ENCODE data around the gene TLX1.

The TLX1 gene

DNA sequence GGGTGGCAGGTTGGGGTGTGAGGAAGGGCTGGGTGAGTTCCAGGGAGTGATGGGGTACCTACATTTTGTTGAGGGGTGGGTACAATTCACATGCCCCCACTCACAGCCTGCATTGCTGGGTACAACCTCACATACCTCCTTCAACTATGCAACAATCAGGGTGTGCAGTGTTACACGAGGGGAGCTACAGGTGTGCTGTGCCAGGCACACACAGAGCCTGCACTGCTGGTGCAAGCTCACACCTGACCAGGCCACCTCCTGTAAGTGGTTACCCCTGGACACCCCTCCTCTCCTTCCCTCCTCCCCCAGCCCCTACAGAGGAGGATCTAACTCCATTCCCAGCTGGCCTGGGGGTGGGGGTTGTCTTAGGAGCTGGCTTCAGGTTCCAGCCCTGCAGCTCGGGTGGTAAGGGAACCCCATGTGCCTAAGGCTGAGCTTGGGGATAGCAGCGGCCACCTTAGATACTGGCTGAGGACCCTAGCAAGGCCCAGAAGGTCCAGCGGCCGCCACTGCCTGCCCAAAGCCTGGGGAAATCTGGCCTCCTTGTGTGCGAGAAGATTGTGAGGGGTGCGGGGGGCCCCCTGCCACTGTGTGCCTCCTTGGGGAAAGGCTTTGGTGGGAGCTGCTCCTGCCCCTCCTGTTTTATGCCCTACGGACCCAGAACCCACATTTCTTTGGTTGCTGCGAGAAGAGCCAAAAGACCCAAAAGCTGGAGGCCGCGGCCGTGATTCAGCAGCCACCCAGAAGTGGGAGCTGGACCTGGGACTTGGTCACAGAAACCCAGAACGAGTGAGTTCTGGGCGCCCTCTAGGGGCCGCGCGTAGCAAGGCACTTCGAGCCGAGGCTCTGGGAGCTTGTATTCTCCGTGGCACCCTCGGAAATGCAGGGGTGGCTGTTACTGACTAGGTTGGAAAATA, 10.8 kb downstream of the TLX1 start (continued):
- no peak for TF ChIP-seq ZBTB44 (tag by site-specific recombination; IDR thresholded peaks at IDR 0.05)
- TF ChIP-seq TSHZ1 (tag by site-specific recombination; IDR thresholded peaks at IDR 0.05; ENCODE audit: borderline replicate concordance), result no peak
- no peak for TF ChIP-seq ZFP41 (tag by site-specific recombination; IDR thresholded peaks at IDR 0.05; ENCODE audit: borderline replicate concordance)
- TF ChIP-seq ZNF560 (tag by site-specific recombination; IDR thresholded peaks at IDR 0.05; ENCODE audit: borderline replicate concordance), result no peak
- TF ChIP-seq, protein P1, sequence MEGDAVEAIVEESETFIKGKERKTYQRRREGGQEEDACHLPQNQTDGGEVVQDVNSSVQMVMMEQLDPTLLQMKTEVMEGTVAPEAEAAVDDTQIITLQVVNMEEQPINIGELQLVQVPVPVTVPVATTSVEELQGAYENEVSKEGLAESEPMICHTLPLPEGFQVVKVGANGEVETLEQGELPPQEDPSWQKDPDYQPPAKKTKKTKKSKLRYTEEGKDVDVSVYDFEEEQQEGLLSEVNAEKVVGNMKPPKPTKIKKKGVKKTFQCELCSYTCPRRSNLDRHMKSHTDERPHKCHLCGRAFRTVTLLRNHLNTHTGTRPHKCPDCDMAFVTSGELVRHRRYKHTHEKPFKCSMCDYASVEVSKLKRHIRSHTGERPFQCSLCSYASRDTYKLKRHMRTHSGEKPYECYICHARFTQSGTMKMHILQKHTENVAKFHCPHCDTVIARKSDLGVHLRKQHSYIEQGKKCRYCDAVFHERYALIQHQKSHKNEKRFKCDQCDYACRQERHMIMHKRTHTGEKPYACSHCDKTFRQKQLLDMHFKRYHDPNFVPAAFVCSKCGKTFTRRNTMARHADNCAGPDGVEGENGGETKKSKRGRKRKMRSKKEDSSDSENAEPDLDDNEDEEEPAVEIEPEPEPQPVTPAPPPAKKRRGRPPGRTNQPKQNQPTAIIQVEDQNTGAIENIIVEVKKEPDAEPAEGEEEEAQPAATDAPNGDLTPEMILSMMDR (tag by site-specific recombination; IDR thresholded peaks at IDR 0.05), result peak; percentile 88
- no peak for TF ChIP-seq ZNF202 (tag by site-specific recombination; IDR thresholded peaks at IDR 0.05; ENCODE audit: borderline replicate concordance)
- no peak for TF ChIP-seq ZBTB1 (tag by site-specific recombination; IDR thresholded peaks at IDR 0.05)
- TF ChIP-seq ZNF623 (tag by site-specific recombination; IDR thresholded peaks at IDR 0.05), result no peak
- TF ChIP-seq, protein P2, sequence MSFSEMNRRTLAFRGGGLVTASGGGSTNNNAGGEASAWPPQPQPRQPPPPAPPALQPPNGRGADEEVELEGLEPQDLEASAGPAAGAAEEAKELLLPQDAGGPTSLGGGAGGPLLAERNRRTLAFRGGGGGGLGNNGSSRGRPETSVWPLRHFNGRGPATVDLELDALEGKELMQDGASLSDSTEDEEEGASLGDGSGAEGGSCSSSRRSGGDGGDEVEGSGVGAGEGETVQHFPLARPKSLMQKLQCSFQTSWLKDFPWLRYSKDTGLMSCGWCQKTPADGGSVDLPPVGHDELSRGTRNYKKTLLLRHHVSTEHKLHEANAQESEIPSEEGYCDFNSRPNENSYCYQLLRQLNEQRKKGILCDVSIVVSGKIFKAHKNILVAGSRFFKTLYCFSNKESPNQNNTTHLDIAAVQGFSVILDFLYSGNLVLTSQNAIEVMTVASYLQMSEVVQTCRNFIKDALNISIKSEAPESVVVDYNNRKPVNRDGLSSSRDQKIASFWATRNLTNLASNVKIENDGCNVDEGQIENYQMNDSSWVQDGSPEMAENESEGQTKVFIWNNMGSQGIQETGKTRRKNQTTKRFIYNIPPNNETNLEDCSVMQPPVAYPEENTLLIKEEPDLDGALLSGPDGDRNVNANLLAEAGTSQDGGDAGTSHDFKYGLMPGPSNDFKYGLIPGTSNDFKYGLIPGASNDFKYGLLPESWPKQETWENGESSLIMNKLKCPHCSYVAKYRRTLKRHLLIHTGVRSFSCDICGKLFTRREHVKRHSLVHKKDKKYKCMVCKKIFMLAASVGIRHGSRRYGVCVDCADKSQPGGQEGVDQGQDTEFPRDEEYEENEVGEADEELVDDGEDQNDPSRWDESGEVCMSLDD (tag by site-specific recombination; IDR thresholded peaks at IDR 0.05), result no peak
- no peak for TF ChIP-seq OVOL3 (tag by site-specific recombination; IDR thresholded peaks at IDR 0.05)
- TF ChIP-seq SP7 (tag by site-specific recombination; IDR thresholded peaks at IDR 0.05), result peak; percentile 29; the same call in 1 of the 2 replicates
- TF ChIP-seq HOXA7 (CRISPR knock-in tag; IDR thresholded peaks at IDR 0.05; ENCODE audit: borderline replicate concordance), result no peak
- no peak for TF ChIP-seq ZFP69B (tag by site-specific recombination; IDR thresholded peaks at IDR 0.05)
- TF ChIP-seq ZNF514 (tag by site-specific recombination; IDR thresholded peaks at IDR 0.05), result no peak
- TF ChIP-seq SCRT2 (tag by site-specific recombination; IDR thresholded peaks at IDR 0.05), result peak; percentile 96
- TF ChIP-seq, protein P3, sequence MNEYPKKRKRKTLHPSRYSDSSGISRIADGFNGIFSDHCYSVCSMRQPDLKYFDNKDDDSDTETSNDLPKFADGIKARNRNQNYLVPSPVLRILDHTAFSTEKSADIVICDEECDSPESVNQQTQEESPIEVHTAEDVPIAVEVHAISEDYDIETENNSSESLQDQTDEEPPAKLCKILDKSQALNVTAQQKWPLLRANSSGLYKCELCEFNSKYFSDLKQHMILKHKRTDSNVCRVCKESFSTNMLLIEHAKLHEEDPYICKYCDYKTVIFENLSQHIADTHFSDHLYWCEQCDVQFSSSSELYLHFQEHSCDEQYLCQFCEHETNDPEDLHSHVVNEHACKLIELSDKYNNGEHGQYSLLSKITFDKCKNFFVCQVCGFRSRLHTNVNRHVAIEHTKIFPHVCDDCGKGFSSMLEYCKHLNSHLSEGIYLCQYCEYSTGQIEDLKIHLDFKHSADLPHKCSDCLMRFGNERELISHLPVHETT (tag by site-specific recombination; IDR thresholded peaks at IDR 0.05), result no peak
- peak; percentile 57 for TF ChIP-seq ZNF341 (tag by site-specific recombination; IDR thresholded peaks at IDR 0.05; ENCODE audit: low read depth)
- TF ChIP-seq OSR2 (tag by site-specific recombination; IDR thresholded peaks at IDR 0.05), result peak; percentile 51
- TF ChIP-seq ZNF600 (tag by site-specific recombination; IDR thresholded peaks at IDR 0.05), result no peak
